MM.1S (cell line): ENCODE data around the gene TOX2.

Source experiments
- EZH2 ChIP-seq: fragments of 300-600 bp; sonication (generic); optimal IDR thresholded peaks from 2 replicates; pipeline ENCODE3; 2017; ENCODE audit warnings: low read depth, mild to moderate bottlenecking, antibody characterized with exemption, low read length, mixed read lengths
- EZH2phosphoT487 ChIP-seq: fragments of 300-600 bp; sonication (generic); IDR thresholded peaks from 2 replicates; pipeline ENCODE4 v1.6.1; 2018; ENCODE audit warnings: antibody characterized with exemption, low read length
- TF ChIP-seq, protein P1 (sequence below): fragments of 300-600 bp; sonication (generic); IDR thresholded peaks from 2 replicates; pipeline ENCODE4 v1.5.1; 2016; ENCODE audit warnings: antibody characterized with exemption, low read length, mixed read lengths

DNA sequence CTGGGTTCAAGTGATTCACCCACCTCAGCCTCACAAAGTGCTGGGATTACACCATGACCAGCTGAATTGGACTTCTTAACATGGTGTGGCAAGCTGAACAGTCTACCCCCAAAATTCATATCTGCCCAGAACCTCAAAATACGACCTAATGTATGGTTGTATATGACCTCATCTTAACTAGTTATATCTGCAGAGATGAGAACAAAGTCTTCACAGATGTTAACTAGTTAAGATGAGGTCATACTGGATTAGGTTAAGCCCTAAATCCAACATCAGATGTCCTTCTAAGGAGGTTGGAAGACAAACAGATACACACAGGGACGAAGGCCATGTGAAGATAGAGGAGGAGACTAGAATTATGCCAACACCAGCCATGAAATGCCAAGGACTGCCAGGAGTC, 169.8 kb downstream of the TOX2 start:
- no peak for TF ChIP-seq EZH2phosphoT487
- TF ChIP-seq, protein P1, sequence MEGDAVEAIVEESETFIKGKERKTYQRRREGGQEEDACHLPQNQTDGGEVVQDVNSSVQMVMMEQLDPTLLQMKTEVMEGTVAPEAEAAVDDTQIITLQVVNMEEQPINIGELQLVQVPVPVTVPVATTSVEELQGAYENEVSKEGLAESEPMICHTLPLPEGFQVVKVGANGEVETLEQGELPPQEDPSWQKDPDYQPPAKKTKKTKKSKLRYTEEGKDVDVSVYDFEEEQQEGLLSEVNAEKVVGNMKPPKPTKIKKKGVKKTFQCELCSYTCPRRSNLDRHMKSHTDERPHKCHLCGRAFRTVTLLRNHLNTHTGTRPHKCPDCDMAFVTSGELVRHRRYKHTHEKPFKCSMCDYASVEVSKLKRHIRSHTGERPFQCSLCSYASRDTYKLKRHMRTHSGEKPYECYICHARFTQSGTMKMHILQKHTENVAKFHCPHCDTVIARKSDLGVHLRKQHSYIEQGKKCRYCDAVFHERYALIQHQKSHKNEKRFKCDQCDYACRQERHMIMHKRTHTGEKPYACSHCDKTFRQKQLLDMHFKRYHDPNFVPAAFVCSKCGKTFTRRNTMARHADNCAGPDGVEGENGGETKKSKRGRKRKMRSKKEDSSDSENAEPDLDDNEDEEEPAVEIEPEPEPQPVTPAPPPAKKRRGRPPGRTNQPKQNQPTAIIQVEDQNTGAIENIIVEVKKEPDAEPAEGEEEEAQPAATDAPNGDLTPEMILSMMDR = no peak
- TF ChIP-seq EZH2 = no peak
